ENCODE results near the gene SMYD2. TPM values are rescaled to one million over a fixed set of nuclear protein-coding genes. Genes with fewer than 3 reads are reported as not detected.

Gene SMYD2
- total and polyA plus RNA-seq, 2 experiments from 2014 or later, result 3.6 to 5.9 TPM

- no peak for TF ChIP-seq STAT1 (IDR thresholded peaks at IDR 0.05; ENCODE audit: unreplicated experiment)
- TF ChIP-seq ZNF462 (CRISPR knock-in tag; IDR thresholded peaks at IDR 0.05), result no peak
- TF ChIP-seq ZNF114 (CRISPR knock-in tag; IDR thresholded peaks at IDR 0.05), result no peak
- no peak for TF ChIP-seq ETS1 (IDR thresholded peaks at IDR 0.05)
Measured at GRCh38 chr1:214247501-214248041, 33.4 kb upstream of the SMYD2 start (continued).

GRCh38 chr1:214248311-214249085, 32.5 kb upstream of the SMYD2 start:
- Mint-ChIP-seq H3K4me1 (peaks cover 16% of the 10 kb centered on the region), H3K27ac (no peak overlapping the region), H3K4me3 (no peak overlapping the region), H3K9me3 (no peaks in the 10 kb centered on the region), H3K27me3 (ENCODE audit: insufficient read depth, low read depth, poor library complexity) (peaks cover 5% of the 10 kb centered on the region), H3K36me3 (ENCODE audit: low read depth) (no peaks in the 10 kb centered on the region)
- ATAC-seq, result no peak
- Histone ChIP-seq H3F3A (replicated peaks; ENCODE audit: low read depth) (no peaks in the 10 kb centered on the region), H3K79me2 (replicated peaks; ENCODE audit: insufficient read depth) (no peaks in the 10 kb centered on the region), H3K9me2 (ENCODE audit: insufficient read depth) (no peaks in the 10 kb centered on the region), H3K4me1 (ENCODE audit: insufficient read depth) (peaks cover 16% of the 10 kb centered on the region), H3K4me3 (no peak overlapping the region), H3K27me3 (ENCODE audit: insufficient read depth) (no peaks in the 10 kb centered on the region), H3K4me2 (peak overlapping the region; percentile 67), H4K20me1 (replicated peaks; ENCODE audit: insufficient read depth) (no peaks in the 10 kb centered on the region), H3K27ac (ENCODE audit: low read depth) (no peak overlapping the region), H3K36me3 (ENCODE audit: insufficient read depth) (no peaks in the 10 kb centered on the region), H2AFZ (peak overlapping the region; percentile 91; the same call in 1 of the 2 replicates)
- DNase-seq (ENCODE audit: low spot score), result no peak
- TF ChIP-seq ETS1 (IDR thresholded peaks at IDR 0.05) (no peak), STAT1 (IDR thresholded peaks at IDR 0.05; ENCODE audit: unreplicated experiment) (no peak), NANOG (IDR thresholded peaks at IDR 0.05; ENCODE audit: borderline replicate concordance) (no peak), ZNF462 (CRISPR knock-in tag; IDR thresholded peaks at IDR 0.05) (no peak)

Measured in GM23338 (cell line).